ENCODE results near the gene EPM2AIP1.

EPM2AIP1 gene

GRCh38 chr3:36944641-36945270 lies 48.2 kb downstream of the EPM2AIP1 start, which contains the start of gene TRANK1:
Gene TRANK1 (minus strand): TSS chr3:36945054. CDS start chr3:36944809, 245 bp downstream.
- Histone ChIP-seq H3K4me3 (ENCODE audit: low read depth, low read length) (peak within 1 kb of the TSS; percentile 67), H3K27ac (ENCODE audit: low read depth, low read length) (no peak within 1 kb of the TSS), H3K9ac (ENCODE audit: low read length) (peak within 1 kb of the TSS; percentile 13), H3K9me3 (ENCODE audit: control insufficient read depth, insufficient read depth, low read depth, low read length) (peaks cover 13% of the 10 kb centered on the region; the same call in 1 of the 2 replicates), H3K27me3 (ENCODE audit: control insufficient read depth, insufficient read depth, low read length) (peaks cover 37% of the 10 kb centered on the region), H3K36me3 (ENCODE audit: control insufficient read depth, insufficient read depth, low read length) (no peaks in the 10 kb centered on the region), H3K4me1 (ENCODE audit: control insufficient read depth, insufficient read depth, low read length) (peaks cover 5% of the 10 kb centered on the region; the same call in 1 of the 2 replicates)

GRCh38 chr3:36944012-36944640 lies 48.8 kb downstream of the EPM2AIP1 start:
- H3K9ac ChIP-seq (ENCODE audit: low read length), result peak overlapping the region; percentile 13
- peak overlapping the region; percentile 67 for H3K4me3 ChIP-seq (ENCODE audit: low read depth, low read length)

GRCh38 chr3:36943601-36944000 lies 49.3 kb downstream of the EPM2AIP1 start:
- H3K27ac ChIP-seq (ENCODE audit: low read depth, low read length), result no peak overlapping the region
- H3K36me3 ChIP-seq (ENCODE audit: control insufficient read depth, insufficient read depth, low read length), result no peaks in the 10 kb centered on the region
- H3K9ac ChIP-seq (ENCODE audit: low read length), result peak overlapping the region; percentile 13
- H3K4me3 ChIP-seq (ENCODE audit: low read depth, low read length), result peak overlapping the region; percentile 67
- H3K4me1 ChIP-seq (ENCODE audit: control insufficient read depth, insufficient read depth, low read length), result peaks cover 5% of the 10 kb centered on the region; the same call in 1 of the 2 replicates
- peaks cover 8% of the 10 kb centered on the region; the same call in 1 of the 2 replicates for H3K9me3 ChIP-seq (ENCODE audit: control insufficient read depth, insufficient read depth, low read depth, low read length)
- H3K27me3 ChIP-seq (ENCODE audit: control insufficient read depth, insufficient read depth, low read length), result peaks cover 37% of the 10 kb centered on the region

More at GRCh38 chr3:36944012-36944640, 48.8 kb downstream of the EPM2AIP1 start:
- Histone ChIP-seq H3K27me3 (ENCODE audit: control insufficient read depth, insufficient read depth, low read length) (peaks cover 37% of the 10 kb centered on the region), H3K36me3 (ENCODE audit: control insufficient read depth, insufficient read depth, low read length) (no peaks in the 10 kb centered on the region), H3K4me1 (ENCODE audit: control insufficient read depth, insufficient read depth, low read length) (peaks cover 5% of the 10 kb centered on the region; the same call in 1 of the 2 replicates), H3K9me3 (ENCODE audit: control insufficient read depth, insufficient read depth, low read depth, low read length) (peaks cover 8% of the 10 kb centered on the region; the same call in 1 of the 2 replicates), H3K27ac (ENCODE audit: low read depth, low read length) (no peak overlapping the region)

- Histone ChIP-seq H3K9ac (ENCODE audit: low read length) (no peak overlapping the region), H3K9me3 (ENCODE audit: control insufficient read depth, insufficient read depth, low read depth, low read length) (peaks cover 3% of the 10 kb centered on the region; the same call in 1 of the 2 replicates), H3K4me3 (ENCODE audit: low read depth, low read length) (no peak overlapping the region), H3K4me1 (ENCODE audit: control insufficient read depth, insufficient read depth, low read length) (peaks cover 8% of the 10 kb centered on the region), H3K36me3 (ENCODE audit: control insufficient read depth, insufficient read depth, low read length) (no peaks in the 10 kb centered on the region), H3K27ac (ENCODE audit: low read depth, low read length) (no peak overlapping the region), H3K27me3 (ENCODE audit: control insufficient read depth, insufficient read depth, low read length) (peaks cover 37% of the 10 kb centered on the region)
These were observed 50.2 kb downstream of the EPM2AIP1 start for GRCh38 chr3:36942638-36943248.

- Histone ChIP-seq H3K9me3 (ENCODE audit: control insufficient read depth, insufficient read depth, low read depth, low read length) (peaks cover 3% of the 10 kb centered on the region; the same call in 1 of the 2 replicates), H3K9ac (ENCODE audit: low read length) (no peak overlapping the region), H3K36me3 (ENCODE audit: control insufficient read depth, insufficient read depth, low read length) (no peaks in the 10 kb centered on the region), H3K27me3 (ENCODE audit: control insufficient read depth, insufficient read depth, low read length) (peaks cover 37% of the 10 kb centered on the region), H3K4me1 (ENCODE audit: control insufficient read depth, insufficient read depth, low read length) (peaks cover 11% of the 10 kb centered on the region), H3K27ac (ENCODE audit: low read depth, low read length) (no peak overlapping the region), H3K4me3 (ENCODE audit: low read depth, low read length) (no peak overlapping the region)
These were observed 51.3 kb downstream of the EPM2AIP1 start for GRCh38 chr3:36941658-36942057.

- H3K9me3 ChIP-seq (ENCODE audit: control insufficient read depth, insufficient read depth, low read depth, low read length), result peaks cover 3% of the 10 kb centered on the region; the same call in 1 of the 2 replicates
- no peak overlapping the region for H3K9ac ChIP-seq (ENCODE audit: low read length)
- H3K27ac ChIP-seq (ENCODE audit: low read depth, low read length), result no peak overlapping the region
- H3K4me3 ChIP-seq (ENCODE audit: low read depth, low read length), result no peak overlapping the region
- H3K36me3 ChIP-seq (ENCODE audit: control insufficient read depth, insufficient read depth, low read length), result no peaks in the 10 kb centered on the region
- peaks cover 37% of the 10 kb centered on the region for H3K27me3 ChIP-seq (ENCODE audit: control insufficient read depth, insufficient read depth, low read length)
- peaks cover 11% of the 10 kb centered on the region for H3K4me1 ChIP-seq (ENCODE audit: control insufficient read depth, insufficient read depth, low read length)
These were observed 51.8 kb downstream of the EPM2AIP1 start for GRCh38 chr3:36941162-36941561.

GRCh38 chr3:36937492-36937891 lies 55.4 kb downstream of the EPM2AIP1 start:
- no peaks in the 10 kb centered on the region for H3K36me3 ChIP-seq (ENCODE audit: control insufficient read depth, insufficient read depth, low read length)
- no peak overlapping the region for H3K9ac ChIP-seq (ENCODE audit: low read length)
- peaks cover 33% of the 10 kb centered on the region for H3K4me1 ChIP-seq (ENCODE audit: control insufficient read depth, insufficient read depth, low read length)
- no peaks in the 10 kb centered on the region for H3K9me3 ChIP-seq (ENCODE audit: control insufficient read depth, insufficient read depth, low read depth, low read length)
- peaks cover 3% of the 10 kb centered on the region; the same call in 1 of the 2 replicates for H3K27me3 ChIP-seq (ENCODE audit: control insufficient read depth, insufficient read depth, low read length)
- no peak overlapping the region for H3K27ac ChIP-seq (ENCODE audit: low read depth, low read length)
- H3K4me3 ChIP-seq (ENCODE audit: low read depth, low read length), result no peak overlapping the region
